ENCODE measurements around the gene LNX2.

LNX2 gene

GRCh38 chr13:27573265-27573664 lies 47.1 kb downstream of the LNX2 start:
- no peak overlapping the region for H3K4me3 ChIP-seq (ENCODE audit: low read length)
- no peak for TF ChIP-seq ZNF274 (IDR thresholded peaks at IDR 0.05; ENCODE audit: low read depth, low read length)

- no peak for TF ChIP-seq ZNF274 (IDR thresholded peaks at IDR 0.05; ENCODE audit: low read depth, low read length)
These were observed 48.0 kb downstream of the LNX2 start for GRCh38 chr13:27572234-27572901.

GRCh38 chr13:27570906-27571305 lies 49.4 kb downstream of the LNX2 start:
- no peak for TF ChIP-seq ZNF274 (IDR thresholded peaks at IDR 0.05; ENCODE audit: low read depth, low read length)
- H3K4me3 ChIP-seq (ENCODE audit: low read length) = no peak overlapping the region

More at GRCh38 chr13:27572234-27572901, 48.0 kb downstream of the LNX2 start:
- H3K4me3 ChIP-seq (ENCODE audit: low read length) = no peak overlapping the region

DNA sequence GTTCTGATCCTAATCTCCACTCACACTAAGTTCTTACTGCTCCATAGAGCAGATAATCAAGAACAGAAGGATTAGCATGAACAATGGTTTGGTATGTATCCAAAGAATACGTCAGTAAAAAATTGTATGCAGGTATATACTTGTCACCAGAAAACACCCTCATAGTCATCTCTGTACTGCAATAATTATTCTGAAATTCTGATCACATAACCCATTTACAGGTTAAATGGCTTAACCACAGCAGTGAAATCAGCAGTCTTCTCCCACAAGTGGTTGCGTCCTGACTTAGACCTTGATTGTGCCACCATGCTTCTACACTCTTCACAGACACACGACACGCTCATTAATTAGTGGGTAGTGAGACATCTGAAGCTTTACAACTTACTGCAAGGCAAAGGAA lies 50.9 kb downstream of the LNX2 start:
- no peak overlapping the region for H3K4me3 ChIP-seq (ENCODE audit: low read length)
- no peak for TF ChIP-seq ZNF274 (IDR thresholded peaks at IDR 0.05; ENCODE audit: low read depth, low read length)

GRCh38 chr13:27565818-27566217 lies 54.5 kb downstream of the LNX2 start:
- H3K4me3 ChIP-seq (ENCODE audit: low read length) = no peak overlapping the region
- TF ChIP-seq ZNF274 (IDR thresholded peaks at IDR 0.05; ENCODE audit: low read depth, low read length) = no peak

- TF ChIP-seq ZNF274 (IDR thresholded peaks at IDR 0.05; ENCODE audit: low read depth, low read length) = no peak
- no peak overlapping the region for H3K4me3 ChIP-seq (ENCODE audit: low read length)
These were observed 57.9 kb downstream of the LNX2 start for GRCh38 chr13:27562457-27562856.

- TF ChIP-seq ZNF274 (IDR thresholded peaks at IDR 0.05; ENCODE audit: low read depth, low read length) = no peak
- no peak overlapping the region for H3K4me3 ChIP-seq (ENCODE audit: low read length)
These were observed 60.6 kb downstream of the LNX2 start for GRCh38 chr13:27559719-27560118.

DNA sequence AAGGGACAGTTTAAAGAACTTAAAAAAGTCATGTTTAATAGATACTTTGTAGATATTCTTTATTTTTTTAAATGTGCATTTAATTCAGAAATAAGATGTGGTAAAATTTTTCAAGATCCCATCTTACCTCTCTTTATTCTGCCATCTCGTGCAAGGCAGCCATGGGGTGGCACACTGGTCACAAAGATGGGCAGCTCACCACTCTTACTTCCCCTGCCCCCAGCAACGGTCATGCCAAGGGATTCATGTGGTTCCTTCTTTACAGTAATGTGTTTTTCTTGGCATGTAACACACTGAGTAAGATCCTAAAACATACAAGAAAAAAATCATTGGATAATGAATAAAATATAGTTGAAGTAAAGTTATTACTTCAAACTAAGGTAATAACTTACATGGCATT lies 64.2 kb downstream of the LNX2 start:
- no peak for TF ChIP-seq ZNF274 (IDR thresholded peaks at IDR 0.05; ENCODE audit: low read depth, low read length)
- H3K4me3 ChIP-seq (ENCODE audit: low read length) = no peak overlapping the region

GRCh38 chr13:27551562-27551961 lies 68.8 kb downstream of the LNX2 start:
- no peak for TF ChIP-seq ZNF274 (IDR thresholded peaks at IDR 0.05; ENCODE audit: low read depth, low read length)
- no peak overlapping the region for H3K4me3 ChIP-seq (ENCODE audit: low read length)

GRCh38 chr13:27549406-27549981 lies 70.8 kb downstream of the LNX2 start:
- no peak overlapping the region for H3K4me3 ChIP-seq (ENCODE audit: low read length)
- no peak for TF ChIP-seq ZNF274 (IDR thresholded peaks at IDR 0.05; ENCODE audit: low read depth, low read length)

GRCh38 chr13:27542220-27542619 lies 78.1 kb downstream of the LNX2 start:
- no peak overlapping the region for H3K4me3 ChIP-seq (ENCODE audit: low read length)
- no peak for TF ChIP-seq ZNF274 (IDR thresholded peaks at IDR 0.05; ENCODE audit: low read depth, low read length)

- TF ChIP-seq ZNF274 (IDR thresholded peaks at IDR 0.05; ENCODE audit: low read depth, low read length) = no peak
- H3K4me3 ChIP-seq (ENCODE audit: low read length) = no peak overlapping the region
These were observed 78.9 kb downstream of the LNX2 start for GRCh38 chr13:27541386-27541785.

DNA sequence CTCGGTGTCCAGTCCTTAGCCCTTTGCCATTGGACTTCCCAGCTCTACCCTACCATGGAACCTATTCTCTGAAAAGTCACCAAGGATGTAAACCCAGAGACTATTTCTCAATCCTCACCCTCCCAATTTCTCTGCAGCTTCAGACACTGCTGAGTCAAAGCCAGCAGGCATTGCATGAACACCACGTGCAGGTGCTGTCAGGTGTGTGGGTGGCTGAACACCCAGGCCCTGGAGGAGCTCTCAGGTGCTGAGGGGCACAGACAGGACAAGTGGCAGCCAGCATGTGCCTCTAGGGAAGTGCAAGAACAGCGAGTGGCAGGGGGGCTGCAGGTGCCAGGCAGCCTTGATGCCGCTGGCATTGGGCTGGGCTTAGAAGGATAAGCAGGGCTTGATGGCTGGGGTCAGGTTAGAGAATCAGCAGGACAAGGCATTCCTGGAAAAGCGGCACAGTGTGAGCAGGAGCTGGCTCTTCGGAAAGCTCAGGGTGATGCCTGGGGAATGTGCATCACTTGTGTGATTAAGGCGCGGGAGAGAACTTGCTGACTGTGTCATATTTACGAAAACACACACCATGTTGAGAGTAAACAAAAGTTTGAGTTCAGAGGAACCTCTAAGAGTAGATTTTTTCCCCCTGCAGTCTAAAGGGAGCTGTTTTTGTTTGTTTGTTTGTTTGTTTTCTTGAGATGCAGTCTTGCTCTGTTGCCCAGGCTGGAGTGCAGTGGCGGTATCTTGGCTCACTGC lies 83.8 kb downstream of the LNX2 start:
- no peak for TF ChIP-seq ZNF274 (IDR thresholded peaks at IDR 0.05; ENCODE audit: low read depth, low read length)

GRCh38 chr13:27535546-27535945 lies 84.8 kb downstream of the LNX2 start:
- no peak for TF ChIP-seq ZNF274 (IDR thresholded peaks at IDR 0.05; ENCODE audit: low read depth, low read length)
- H3K4me3 ChIP-seq (ENCODE audit: low read length) = no peak overlapping the region

More for the DNA sequence above, 83.8 kb downstream of the LNX2 start:
- H3K4me3 ChIP-seq (ENCODE audit: low read length) = no peak overlapping the region

DNA sequence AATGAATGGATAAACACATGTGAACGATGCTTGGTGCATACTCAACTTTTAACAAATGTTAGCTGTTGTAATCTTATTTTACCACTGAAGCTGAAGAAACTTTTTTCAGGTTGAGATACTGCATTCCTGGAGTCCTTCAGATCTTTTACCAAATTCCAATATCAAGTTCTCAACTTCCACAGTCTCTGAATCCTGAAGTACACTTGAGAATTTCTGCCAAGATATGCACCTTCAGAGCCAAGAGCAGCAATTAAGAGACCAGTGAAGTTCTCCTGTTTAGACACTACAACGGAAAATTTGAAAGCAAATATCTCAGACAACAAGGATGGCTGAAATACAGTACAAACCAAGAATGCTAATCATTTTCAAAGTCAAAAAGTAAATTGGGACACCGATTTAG lies 85.3 kb downstream of the LNX2 start:
- no peak for TF ChIP-seq ZNF274 (IDR thresholded peaks at IDR 0.05; ENCODE audit: low read depth, low read length)

More for the DNA sequence above, 85.3 kb downstream of the LNX2 start:
- H3K4me3 ChIP-seq (ENCODE audit: low read length) = no peak overlapping the region

Data from GM08714 (cell line).